DMS153 (cell line): ENCODE results near the gene TBC1D22A.
"Not testable (repeated sequence)": the region's sequence is repeated elsewhere in the genome, so short reads cannot be mapped to it uniquely, and the experiment has no call there.

Source experiments
- DNase-seq: peaks from one replicate; lab custom pipeline; 2025; lab: John Stamatoyannopoulos, UW

The TBC1D22A gene

DNA sequence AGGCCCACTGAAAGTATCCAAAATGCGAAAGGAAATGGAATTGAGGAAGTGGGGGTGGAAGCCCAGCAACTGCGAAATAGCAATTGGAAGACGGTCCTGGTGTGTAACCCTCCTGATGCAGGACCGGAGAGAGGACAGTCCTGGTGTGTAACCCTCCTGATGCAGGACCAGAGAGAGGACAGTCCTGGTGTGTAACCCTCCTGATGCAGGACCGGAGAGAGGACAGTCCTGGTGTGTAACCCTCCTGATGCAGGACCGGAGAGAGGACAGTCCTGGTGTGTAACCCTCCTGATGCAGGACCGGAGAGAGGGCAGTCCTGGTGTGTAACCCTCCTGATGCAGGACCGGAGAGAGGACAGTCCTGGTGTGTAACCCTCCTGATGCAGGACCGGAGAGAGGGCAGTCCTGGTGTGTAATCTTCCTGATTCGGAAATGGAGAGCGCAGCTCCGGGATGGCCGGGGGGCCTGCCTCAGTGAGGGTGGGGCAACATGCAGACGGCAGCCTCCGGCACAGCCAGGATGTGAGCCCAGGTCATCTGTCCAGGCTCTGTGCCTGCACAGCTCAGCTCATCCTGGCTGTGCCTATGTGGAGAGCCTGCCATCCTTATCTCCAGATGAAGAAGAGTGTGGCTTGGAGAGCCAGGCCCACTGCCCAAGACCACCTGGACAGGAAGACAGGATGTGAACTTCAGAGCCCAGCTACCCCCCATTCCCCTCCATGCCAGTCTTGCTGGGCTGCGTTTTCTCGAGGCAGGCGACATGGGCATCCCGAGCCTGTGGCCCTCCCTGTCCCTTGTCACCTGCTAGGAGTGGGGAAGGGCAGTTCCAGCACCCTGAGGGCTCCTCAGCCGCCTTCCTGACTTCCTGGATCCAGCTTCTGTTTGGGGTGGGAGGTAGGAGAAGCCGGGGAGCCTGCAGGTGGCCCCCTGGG, 408.3 kb downstream of the TBC1D22A start:
- not testable (repeated sequence) for DNase-seq

DNA sequence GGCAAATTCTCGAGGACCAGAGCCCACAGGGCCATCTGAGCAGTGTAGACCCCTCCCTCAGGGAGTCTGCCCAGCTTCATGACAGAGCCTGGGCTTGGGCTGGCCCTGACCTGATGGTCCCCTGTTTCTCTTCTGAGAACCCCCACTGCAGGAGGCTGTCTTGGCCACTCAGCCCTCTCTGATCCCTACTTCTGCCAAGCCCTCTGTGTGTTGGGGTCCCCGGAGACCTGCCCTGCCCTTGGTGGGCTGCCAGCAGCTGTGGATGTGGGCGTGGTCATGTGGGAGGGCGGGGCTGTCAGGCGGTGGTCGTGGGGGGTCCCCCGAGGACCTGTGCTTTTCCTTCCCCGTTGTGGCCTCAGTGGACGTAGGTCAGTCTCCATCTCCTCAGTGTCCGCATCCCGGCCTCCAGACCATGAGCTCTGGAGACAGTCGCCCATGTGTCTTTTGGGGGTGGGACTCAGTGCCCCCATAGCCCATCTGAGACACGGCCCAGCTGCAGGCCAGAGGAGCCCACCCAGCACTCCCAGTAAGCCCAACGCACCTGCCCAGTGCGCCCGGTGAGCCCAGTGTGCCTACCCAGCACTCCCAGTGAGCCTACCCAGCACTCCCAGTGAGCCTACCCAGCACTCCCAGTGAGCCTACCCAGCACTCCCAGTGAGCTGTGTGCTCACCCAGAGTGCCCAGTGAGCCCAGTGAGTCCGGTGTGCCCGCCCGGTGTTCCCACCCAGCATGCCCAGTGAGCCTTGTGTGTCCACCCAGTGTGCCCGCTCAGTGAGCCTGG, 409.2 kb downstream of the TBC1D22A start:
- DNase-seq, result no peak

DNA sequence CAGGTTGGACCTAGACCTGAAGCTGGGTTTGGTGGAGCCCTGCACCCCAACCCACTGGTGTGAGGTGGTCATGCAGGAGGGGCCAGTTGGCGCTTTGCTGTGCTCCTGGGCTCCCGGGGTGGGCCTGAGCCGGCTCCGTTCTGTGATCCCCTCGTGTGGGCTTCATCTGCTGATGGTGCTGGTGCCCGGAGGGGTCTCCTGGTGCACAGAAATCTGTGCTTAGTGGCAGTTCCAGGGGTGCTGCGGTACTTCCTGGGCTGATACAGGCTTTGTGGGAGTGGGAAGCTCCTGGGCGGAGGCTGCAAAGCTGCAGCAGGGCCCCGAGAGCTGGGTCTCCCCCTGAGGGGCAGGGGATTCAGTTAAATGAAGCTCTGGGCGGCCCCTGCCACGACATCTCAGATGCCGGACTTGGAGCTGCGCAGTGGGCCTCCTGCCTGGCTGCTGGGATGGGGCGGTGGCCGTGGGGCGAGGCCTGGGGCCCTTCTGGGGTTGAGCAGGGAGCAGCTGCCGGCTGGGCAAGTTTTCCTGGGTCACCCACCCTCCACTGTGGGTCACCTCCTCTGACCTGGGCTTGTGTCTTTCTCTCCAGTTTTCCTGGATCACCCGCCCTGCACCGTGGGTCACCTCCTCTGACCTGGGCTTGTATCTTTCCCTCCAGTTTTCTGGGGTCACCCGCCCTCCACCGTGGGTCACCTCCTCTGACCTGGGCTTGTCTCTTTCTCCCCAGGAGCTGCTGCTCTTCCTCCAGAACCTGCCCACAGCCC, 410.5 kb downstream of the TBC1D22A start:
- DNase-seq, result no peak

DNA sequence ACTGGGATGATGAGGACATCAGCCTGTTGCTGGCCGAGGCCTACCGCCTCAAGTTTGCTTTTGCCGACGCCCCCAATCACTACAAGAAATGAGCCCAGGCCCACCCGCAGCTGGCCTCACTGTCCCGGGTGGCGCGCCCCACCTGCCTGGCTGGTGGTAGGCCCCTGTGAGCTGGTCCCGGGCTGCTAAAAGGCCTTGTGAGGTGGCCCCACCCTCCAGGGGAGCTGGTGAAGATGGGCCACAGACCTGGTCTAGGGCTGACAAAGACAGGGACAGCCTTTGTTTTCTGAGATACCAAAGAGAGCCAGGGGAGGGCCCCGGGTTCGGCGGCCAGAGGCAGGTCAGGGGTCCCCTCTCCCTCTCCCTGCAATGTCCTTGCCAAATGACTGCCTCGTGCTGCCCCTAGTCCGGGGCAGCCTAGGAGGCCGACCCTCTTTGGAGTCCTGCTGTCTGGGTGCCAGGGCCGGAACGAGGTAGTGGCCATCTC, 411.1 kb downstream of the TBC1D22A start:
- no peak for DNase-seq

DNA sequence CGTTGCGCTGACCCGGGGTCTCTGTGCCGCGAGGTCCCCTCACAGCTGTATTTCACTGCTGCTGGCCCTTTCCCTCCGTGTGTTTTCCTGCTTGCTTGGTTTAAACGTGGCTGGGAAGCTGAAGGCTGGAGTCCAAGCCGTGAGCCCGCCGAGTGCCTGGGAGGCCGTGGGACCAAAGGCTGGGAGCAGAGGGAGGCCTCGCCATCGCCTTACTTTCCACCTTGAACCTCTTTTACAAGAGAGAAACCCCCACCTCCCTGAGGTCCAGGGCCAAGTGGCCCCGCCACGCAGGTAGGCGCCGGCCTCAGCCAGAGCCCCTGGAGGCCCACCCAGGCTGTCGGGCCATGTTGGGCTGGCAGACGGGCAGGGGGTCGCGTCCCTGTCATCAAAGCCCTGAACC, 411.6 kb downstream of the TBC1D22A start:
- DNase-seq, result no peak

DNA sequence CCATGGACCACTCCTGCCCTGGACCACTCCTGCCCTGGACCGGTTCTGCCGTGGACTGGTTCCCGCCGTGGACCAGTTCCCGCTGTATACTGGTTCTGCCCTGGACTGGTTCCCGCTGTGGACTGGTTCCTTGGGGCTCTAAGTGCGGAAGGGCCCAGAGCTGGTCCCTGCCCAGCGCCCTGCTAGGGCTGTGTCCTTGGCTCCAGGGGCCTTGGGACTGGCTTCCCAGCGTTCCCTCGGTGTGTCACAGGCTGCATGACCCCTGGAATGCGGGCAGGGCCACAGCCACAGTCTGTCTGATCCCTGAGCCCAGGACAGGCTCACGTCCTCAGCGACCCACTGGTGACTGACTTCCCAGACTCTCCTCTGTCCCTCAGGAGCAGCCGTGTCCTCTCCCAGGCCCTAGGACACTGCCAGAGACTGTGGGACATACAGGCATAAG, 412.2 kb downstream of the TBC1D22A start:
- no peak for DNase-seq

DNA sequence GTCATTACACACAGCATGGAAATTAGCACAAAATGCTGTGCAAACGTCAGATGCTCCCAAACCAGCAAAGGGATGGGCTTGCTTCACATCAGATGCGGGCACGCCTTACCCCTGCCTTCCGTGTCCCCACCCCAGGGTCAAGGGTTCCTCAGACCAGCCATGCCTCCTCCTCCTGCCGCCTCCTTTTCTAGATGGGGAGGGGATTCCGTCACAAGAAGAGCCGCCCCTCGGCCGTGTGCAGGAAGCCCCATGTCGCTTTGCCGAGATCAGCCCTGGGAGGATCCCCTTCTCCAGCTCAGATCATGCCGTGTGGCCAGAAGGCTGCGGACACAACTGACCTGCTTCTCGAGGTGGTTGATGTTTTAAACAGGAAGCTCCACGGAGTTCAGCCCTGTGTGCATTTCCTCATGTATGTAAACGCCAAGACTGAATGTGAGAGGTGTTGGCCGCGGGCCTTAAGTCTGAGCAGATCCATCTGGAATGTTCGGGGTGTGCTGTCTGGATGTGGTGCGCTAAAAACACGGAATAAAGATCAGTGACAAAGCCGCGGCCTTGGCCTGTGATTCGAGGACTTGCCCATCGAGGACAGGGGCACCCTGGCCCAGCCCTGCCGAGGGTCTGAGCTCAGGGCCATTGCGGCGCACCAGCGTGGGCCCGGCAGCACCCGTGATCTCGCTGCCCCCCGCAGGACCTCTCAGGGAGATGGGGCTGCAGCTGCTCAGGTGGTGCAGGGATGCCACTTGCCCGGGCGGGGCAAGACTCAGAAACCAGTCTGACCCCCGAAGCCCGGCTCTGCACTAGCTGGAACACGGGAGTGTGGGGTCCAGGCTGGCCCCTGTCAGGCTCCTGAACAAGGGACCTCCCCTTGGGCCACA, 412.9 kb downstream of the TBC1D22A start:
- no peak for DNase-seq

DNA sequence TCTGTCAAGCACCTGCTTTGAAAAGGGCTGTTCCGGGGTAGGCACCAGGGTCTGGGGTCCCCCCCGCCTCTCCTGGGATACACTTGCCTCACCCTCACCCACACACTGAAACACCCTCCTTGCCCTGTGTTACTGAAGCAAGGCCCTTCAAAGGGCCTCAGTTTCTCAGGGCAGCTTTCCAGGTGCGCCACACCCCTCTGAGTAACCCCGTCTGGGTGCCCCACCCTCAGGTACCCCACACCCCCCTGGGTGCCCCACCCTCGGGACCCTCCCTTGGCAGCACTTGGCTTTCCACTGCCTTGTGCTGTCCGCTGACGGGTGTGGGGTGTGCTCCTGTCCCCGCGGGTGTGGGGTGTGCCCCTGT, 413.6 kb downstream of the TBC1D22A start:
- no peak for DNase-seq

DNA sequence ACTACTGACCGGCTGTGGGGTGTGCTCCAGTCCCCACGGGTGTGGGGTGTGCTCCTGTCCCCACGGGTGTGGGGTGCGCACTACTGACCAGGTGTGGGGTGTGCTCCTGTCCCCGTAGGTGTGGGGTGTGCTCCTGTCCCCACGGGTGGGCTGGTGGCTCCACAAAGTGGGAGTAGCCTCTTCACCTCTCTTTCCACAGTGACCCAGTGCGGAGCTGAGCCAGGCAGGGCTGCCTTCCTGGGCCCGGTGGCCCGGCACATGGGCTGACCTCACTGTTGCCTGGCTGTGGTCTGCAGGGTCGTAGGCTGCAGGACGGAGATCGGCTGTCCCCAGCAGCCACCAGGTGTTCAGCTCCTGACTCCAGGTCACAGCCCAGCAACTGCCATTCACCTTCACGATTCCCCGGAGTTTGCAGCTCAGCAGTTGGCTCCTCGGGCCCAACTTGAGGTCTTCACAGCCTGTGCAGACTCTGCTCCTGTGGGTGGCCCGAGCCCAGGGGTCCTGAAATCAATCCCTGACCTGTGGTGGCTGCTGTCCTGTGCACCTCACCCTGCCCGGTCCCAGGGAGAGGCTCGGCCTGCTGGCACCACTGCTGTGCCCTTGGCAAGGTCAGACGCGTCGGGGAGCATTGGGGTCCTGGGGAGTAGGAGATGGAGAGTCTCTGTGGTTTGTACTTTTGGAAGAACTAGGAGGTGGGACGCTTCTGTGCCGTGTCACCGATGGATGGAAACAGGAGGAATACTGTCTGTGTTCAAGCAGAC, 414.3 kb downstream of the TBC1D22A start:
- no peak for DNase-seq

DNA sequence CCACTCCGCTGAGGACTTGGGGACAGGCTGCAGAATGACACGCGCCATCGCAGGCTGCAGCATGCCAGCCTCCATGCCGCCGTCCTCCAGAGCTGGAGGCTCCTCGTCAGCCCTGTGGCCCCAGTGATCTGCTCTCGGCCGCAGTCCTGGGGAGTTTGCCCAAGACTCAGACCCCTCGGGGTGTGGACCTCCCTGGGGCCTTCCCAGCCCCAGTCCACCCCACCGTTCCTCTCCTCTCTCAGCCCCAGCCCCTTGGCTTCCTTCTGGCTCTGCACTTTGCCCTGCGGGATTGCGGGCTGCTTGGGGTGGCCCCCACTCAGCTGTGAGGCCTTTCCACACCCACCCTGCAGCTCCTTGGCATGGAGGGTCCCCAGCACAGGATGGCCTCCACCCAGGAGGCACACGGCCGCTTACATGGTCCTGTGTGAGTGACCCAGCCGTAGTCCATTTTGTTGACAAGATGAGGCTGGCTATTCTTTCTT, 414.9 kb downstream of the TBC1D22A start:
- no peak for DNase-seq

DNA sequence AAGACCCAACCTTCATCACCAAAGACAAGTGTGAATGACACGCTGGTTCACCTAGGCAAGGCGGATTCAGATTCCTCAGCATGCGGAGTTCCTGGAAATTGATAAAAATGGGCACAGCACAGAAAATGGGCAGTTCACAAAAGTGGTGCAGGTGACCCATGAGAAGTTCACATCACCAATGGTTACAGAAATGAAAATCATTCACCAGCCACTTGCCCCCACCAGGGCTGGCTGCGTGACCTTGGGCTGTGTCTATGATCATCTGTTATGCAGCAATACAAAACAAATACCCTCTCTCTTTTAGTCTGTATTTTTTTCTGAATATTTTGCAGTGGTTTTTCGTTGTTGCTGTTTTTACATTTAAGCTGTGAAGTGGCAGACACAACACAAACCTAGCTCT, 415.9 kb downstream of the TBC1D22A start:
- DNase-seq, result no peak

DNA sequence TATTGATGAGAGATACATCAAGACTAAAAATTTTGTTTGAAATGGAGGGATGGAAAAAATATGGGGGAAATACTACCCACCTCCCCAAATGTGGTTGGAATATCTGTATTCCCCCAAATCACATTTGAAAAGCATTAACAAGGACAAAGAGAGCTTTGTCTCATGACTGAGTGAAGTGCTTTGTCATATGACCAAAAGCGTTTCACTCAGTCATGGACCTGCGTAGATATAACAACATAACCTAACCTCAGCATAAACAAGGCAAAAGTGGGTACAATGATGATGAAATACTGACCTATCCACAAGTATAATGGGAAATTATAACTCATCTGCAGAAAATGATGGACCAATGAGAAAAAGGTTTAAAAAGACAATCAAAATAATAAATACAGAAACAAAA, 418.3 kb downstream of the TBC1D22A start:
- DNase-seq, result no peak

DNA sequence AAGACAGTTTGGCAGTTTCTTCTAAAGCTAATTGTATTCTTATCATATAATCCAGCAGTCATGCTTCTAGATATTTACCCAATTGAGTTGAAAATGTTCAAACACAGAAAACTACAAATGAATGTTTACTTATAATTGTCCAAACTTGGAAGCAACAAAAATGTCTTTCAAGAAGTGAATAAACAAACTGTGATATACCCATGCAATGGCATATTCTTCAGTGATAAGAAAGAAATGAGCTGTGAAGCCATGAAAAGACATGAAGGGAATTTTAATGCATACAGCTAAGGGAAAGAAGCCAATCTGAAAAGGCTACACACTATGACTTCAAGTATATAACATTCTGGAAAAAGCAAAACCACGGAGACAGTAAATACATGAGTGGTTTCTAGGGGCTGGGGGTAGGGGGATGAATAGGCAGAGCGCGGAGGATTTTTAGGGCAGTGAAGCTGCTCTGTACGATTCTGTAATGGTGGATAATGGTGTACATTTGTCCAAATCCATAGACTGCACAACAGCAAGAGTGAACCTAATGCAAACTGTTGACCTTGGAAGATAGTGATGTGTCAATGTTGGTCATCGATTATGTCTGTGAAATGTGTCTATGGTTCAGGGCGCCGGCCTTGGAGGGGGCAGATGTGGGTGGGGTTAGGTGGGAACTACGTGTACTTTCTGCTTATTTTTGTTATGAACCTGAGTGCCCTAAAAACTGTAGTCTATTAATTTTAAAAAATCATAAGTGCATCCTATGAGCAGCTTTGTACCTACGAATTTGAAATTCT, 424.9 kb downstream of the TBC1D22A start:
- no peak for DNase-seq

DNA sequence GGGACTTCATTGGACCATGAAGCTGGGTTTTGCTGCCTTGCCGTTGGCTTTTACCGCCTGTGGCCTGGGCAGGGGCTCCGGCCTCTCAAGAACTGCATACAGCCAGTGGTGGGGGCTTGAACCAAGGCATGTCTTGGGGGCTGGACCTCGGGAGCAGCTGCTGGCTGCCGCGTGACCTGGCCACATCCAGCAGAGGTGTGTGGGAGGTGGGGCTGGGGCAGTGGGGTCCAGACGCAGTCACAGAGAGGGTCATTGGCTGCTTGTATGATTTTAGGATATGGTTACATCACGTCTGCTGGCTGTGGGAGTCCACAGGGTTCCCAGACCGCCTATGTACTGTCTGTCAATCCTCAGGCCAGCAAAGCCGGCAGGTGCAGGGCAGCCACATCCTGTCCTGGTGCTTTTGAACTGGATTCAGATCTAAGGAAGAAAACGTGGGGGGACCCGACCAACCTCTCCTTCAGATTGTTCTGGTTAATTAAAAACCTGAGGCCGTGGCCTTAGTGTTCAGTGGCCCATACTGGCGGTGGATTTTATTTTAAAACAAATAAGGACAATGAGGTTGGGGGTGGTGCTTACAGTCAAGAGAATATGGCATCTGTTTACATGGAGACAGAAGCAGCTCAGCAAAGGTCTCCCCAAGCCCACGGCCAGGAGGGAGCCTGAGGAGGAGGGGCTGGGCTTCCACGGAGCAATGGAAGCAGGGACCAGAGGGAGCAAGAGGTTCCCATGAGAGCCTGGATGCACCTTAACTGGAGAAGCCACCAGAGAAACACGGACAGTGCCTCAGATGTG, 426.0 kb downstream of the TBC1D22A start:
- no peak for DNase-seq

DNA sequence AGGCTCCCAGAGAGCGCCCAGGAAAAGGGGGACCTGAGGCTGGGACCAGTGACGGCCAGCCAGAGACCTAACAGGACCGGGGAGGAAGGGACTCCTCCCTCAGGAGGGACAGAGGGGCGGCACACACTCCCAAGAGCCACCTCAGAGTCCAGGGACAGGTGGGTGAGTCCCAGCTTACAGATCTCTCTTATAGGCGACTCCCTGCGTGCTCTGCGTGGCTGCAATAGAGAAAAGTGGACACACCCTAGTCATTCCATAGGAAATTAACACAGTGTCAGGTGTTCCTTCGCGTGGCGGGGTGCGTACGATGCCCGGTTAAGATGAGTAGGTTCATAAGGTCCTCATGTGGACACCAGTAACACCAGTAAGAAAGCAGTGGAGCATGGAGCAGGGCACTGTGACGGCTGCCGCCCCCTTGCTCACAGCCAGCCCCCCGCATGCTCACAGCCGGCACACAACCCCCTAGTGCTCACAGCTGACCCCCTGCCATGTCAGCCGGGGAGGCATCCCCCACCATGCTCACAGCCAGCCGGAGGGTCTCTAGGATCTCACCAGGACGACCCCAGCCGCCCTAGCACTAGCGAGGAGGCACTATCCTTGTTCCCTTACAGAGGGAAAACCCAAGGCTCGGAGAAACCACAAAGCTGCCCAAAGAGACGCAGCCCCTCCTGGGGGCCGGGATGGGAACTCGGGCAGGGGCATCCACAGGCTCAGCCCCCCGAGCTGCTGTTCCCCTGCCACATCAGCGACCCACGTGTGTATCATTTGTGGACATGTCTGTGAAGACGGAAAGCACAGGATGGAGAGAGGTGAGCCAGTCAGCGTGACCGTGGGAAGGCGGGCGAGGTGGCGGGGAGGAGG, 426.8 kb downstream of the TBC1D22A start:
- DNase-seq, result no peak

DNA sequence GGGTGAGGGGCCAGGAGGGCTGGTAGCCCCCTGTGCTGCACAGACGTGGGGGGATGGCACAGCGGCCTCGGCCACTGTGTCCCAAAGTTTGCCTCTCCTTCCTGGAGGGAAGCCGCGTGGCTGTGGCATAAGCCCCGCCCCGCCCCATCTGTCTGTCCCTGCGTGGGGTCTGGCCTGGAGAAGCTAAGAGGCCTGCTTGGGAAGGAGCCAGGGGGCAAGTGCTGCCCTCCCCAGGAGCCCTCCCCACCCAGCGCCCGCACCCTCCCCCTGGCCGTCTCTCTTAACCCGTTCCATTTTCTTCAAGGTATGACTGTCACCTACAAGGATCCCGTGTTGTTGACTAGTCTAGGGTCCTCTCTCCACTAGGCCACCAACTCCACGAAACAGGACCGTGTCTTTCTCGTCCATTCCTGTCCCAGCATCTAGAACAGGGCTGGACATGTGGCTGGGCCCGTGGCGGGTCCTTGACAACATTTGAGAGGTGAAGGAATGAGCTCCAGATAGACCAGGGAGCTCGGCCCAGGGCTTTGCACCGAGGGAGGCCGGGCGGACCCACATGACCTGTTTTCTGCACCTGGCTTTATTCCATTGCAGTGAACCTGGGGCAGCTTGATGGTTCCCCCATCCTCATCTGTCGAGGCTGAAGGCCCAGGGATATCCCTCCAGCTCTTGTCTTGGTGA, 428.0 kb downstream of the TBC1D22A start:
- no peak for DNase-seq
